ENCODE results near the gene SCAMP4.

SCAMP4 gene

DNA sequence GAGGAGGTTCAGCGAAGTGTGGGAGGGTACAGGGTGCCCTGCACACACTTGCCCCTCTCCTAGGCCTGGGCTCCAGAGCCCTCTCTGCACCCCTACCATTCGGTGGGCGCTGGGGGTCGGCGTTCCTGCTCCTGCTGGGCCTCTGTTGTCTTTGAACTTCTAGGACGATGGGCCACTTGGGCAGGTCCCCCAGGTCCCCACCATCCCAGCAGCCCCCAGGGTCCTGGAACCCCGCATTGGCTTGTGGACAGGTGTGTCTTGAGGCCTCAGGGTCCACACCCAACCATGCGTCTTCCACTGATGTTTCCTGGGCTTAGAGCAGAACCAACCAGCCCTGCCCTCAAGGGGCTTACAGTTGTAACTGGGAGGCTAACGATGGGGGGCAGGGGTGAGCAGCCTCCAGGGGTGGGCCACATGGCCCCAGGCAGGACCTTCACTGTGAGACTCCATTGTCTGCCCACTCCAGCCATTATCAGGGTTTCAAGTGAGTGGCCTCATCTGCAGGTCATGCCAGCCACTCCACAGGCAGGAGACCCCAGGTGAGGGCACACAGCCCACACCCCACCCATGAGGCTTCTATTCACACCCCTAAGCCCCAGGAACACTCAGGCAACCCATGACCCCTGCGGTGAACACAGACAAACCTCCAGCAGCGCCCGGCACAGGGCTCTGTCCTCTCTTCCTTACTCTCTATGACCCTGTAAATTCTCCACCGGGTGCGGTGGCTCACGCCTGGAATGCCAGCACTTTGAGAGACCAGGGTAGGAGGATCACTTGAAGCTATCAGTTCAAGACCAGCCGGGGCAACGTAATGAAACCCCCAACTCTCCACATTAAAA is 39.8 kb upstream of the SCAMP4 start:
- no peaks in the 10 kb centered on the region for H3K9me3 Mint-ChIP-seq
- peaks cover 14% of the 10 kb centered on the region for H3K4me1 Mint-ChIP-seq
- peaks cover 10% of the 10 kb centered on the region for H3K27me3 Mint-ChIP-seq (ENCODE audit: low read depth)
- no peak for TF ChIP-seq CTCF (IDR thresholded peaks at IDR 0.05; ENCODE audit: unreplicated experiment in 3 of 3)
- H3K4me3 Mint-ChIP-seq, result peak overlapping the region; percentile 69 to 73 (median 71)
- H3K36me3 Mint-ChIP-seq (ENCODE audit: low read depth), result no peaks in the 10 kb centered on the region
- H3K27ac Mint-ChIP-seq, result peak overlapping the region in 1 of 3 experiments; percentile 38

DNA sequence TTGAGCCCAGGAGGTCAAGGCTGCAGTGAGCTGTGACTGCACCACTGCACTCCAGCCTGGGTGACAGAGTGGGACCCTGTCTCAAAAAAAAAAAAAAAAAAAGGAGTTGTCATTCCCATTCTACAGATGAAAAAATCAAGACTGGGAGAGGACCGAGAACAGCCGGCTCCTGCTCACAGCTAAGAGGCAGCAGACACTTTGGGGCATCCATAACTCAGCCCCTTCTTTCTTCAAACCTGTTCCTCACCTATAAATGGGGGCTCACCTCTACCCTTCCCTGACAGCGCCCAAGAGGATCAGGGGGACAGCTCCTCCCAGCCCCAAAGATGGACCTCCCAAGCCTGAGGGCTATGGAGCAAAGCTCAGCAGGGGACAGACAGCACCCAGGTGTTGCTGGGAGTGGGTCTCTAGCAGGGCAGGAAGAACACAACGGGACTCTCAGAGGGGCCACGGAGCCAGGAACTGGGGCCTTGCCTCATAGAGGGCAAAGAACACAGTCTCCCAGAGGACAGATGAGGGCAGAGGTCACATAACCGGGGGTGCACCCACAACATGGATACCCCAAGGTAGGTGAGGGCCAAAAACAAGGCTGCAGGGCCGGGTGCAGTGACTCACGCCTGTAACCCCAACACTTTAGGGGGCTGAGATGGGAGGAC is 38.4 kb upstream of the SCAMP4 start:
- no peaks in the 10 kb centered on the region for H3K36me3 Mint-ChIP-seq (ENCODE audit: low read depth)
- no peak overlapping the region for H3K27ac Mint-ChIP-seq
- H3K4me1 Mint-ChIP-seq, result peaks cover 3% of the 10 kb centered on the region
- TF ChIP-seq CTCF (IDR thresholded peaks at IDR 0.05; ENCODE audit: unreplicated experiment in 3 of 3), result no peak
- no peaks in the 10 kb centered on the region for H3K9me3 Mint-ChIP-seq
- H3K4me3 Mint-ChIP-seq, result peak overlapping the region; percentile 34 to 56 (median 42)
- H3K27me3 Mint-ChIP-seq (ENCODE audit: low read depth), result peaks cover 4% of the 10 kb centered on the region

GRCh38 chr19:1867349-1867724 is 37.9 kb upstream of the SCAMP4 start:
- H3K9me3 Mint-ChIP-seq, result no peaks in the 10 kb centered on the region
- peak overlapping the region in 1 of 3 experiments; percentile 30 for H3K27ac Mint-ChIP-seq
- no peaks in the 10 kb centered on the region for H3K36me3 Mint-ChIP-seq (ENCODE audit: low read depth)
- H3K27me3 Mint-ChIP-seq (ENCODE audit: low read depth), result no peaks in the 10 kb centered on the region
- no peak overlapping the region for H3K4me3 Mint-ChIP-seq
- TF ChIP-seq CTCF (IDR thresholded peaks at IDR 0.05; ENCODE audit: unreplicated experiment in 3 of 3), result no peak
- no peaks in the 10 kb centered on the region for H3K4me1 Mint-ChIP-seq

GRCh38 chr19:1868971-1869370 is 36.2 kb upstream of the SCAMP4 start:
- no peak overlapping the region for H3K27ac Mint-ChIP-seq
- no peaks in the 10 kb centered on the region for H3K27me3 Mint-ChIP-seq (ENCODE audit: low read depth)
- no peak overlapping the region for H3K4me3 Mint-ChIP-seq
- H3K9me3 Mint-ChIP-seq, result no peaks in the 10 kb centered on the region
- TF ChIP-seq CTCF (IDR thresholded peaks at IDR 0.05; ENCODE audit: unreplicated experiment in 3 of 3), result no peak
- H3K36me3 Mint-ChIP-seq (ENCODE audit: low read depth), result peaks cover under 1% of the 10 kb centered on the region
- H3K4me1 Mint-ChIP-seq, result peaks cover 3% of the 10 kb centered on the region

DNA sequence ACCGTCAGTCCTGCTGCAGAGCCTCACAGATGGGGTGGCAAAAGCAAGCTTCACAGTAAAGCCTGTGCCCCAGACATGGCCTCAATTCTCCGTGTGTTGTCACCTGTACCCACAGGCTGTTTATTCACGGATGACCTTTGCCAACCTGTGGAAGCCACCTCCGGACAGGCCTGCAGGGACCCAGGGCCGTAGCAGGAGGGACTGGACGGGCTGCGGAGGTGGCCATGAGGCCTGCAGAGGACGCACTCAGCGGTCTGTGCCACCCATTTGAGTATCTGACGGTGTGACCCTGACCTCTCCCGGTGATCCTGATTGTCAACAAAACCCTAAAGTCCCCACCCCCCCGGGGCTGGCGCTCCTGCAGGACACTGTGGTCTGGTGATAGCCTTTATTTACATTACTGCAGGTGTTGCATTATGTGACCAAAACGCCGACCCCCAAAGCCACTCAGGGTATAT is 34.0 kb upstream of the SCAMP4 start:
- Mint-ChIP-seq H3K4me1 (peaks cover 20% of the 10 kb centered on the region), H3K27me3 (ENCODE audit: low read depth) (no peaks in the 10 kb centered on the region), H3K36me3 (ENCODE audit: low read depth) (peaks cover 3% of the 10 kb centered on the region), H3K4me3 (no peak overlapping the region), H3K27ac (no peak overlapping the region), H3K9me3 (no peaks in the 10 kb centered on the region)
- no peak for TF ChIP-seq CTCF (IDR thresholded peaks at IDR 0.05; ENCODE audit: unreplicated experiment in 3 of 3)
